ENCODE results near the gene FAM78A.

The FAM78A gene

DNA sequence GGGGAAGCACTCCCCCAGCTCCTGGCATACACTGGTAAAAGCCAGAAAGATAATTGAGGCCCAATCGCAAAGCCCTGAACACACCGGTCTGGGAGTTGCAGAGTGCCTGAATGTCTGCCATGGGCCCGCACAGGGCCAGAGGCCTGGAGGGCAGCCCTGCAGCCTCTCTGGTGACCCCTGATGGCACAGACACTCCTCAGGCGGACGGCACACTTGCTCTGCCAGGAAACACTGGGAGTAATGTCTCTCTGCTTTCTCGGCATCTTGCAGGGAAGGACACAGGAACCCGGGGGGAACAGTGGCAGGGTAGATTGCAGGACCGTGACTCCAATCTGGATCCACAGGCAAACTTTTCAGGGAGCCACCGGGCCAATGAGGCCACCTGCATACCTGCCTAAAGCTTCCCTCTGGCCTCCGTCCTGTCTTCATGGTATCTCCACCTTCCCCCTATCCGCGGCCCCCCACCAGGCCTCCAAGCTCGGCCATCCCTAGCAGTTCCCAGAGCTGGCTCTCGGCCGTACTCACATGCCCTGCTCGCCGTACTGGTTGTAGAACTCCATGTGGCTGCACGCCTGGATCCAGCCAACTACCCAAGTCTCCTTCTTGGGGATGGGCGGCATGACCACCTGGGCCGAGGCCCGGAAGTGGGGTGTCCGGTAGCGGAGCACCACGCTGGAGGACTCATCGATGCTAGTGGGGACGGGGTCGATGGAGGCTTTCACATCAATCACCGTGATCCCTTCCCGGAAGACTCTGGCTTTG, 797 bp downstream of the FAM78A start:
- Histone ChIP-seq H3K36me3 (ENCODE audit: low read length) (no peaks in the 10 kb centered on the region), H3K27ac (ENCODE audit: low read depth, low read length) (peak overlapping the region; percentile 46), H3K27me3 (ENCODE audit: low read length) (no peaks in the 10 kb centered on the region), H4K20me1 (ENCODE audit: low read depth, low read length) (no peaks in the 10 kb centered on the region), H3K9ac (ENCODE audit: low read length) (peak overlapping the region; percentile 64), H2AFZ (ENCODE audit: low read depth, low read length, severe bottlenecking) (no peak overlapping the region), H3K9me2 (replicated peaks; ENCODE audit: insufficient read depth, low read length) (no peaks in the 10 kb centered on the region), H3K4me2 (ENCODE audit: low read depth, low read length, poor library complexity, severe bottlenecking) (peak overlapping the region; percentile 67), H3K4me3 (ENCODE audit: insufficient read depth, low read length, poor library complexity, severe bottlenecking) (peak overlapping the region; percentile 63), H3K79me2 (ENCODE audit: insufficient read depth, low read length) (peaks cover 13% of the 10 kb centered on the region; the same call in 1 of the 2 replicates), H3F3A (ENCODE audit: insufficient read depth) (peaks cover 8% of the 10 kb centered on the region; the same call in 1 of the 2 replicates), H3K9me3 (ENCODE audit: insufficient read depth, low read length) (no peaks in the 10 kb centered on the region)
- no peak for TF ChIP-seq EZH2phosphoT487 (conservative IDR thresholded peaks at IDR 0.05; ENCODE audit: low read length)
- TF ChIP-seq, protein P1, sequence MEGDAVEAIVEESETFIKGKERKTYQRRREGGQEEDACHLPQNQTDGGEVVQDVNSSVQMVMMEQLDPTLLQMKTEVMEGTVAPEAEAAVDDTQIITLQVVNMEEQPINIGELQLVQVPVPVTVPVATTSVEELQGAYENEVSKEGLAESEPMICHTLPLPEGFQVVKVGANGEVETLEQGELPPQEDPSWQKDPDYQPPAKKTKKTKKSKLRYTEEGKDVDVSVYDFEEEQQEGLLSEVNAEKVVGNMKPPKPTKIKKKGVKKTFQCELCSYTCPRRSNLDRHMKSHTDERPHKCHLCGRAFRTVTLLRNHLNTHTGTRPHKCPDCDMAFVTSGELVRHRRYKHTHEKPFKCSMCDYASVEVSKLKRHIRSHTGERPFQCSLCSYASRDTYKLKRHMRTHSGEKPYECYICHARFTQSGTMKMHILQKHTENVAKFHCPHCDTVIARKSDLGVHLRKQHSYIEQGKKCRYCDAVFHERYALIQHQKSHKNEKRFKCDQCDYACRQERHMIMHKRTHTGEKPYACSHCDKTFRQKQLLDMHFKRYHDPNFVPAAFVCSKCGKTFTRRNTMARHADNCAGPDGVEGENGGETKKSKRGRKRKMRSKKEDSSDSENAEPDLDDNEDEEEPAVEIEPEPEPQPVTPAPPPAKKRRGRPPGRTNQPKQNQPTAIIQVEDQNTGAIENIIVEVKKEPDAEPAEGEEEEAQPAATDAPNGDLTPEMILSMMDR (IDR thresholded peaks at IDR 0.05; ENCODE audit: insufficient read depth, low read length, poor library complexity, severe bottlenecking), result no peak

DNA sequence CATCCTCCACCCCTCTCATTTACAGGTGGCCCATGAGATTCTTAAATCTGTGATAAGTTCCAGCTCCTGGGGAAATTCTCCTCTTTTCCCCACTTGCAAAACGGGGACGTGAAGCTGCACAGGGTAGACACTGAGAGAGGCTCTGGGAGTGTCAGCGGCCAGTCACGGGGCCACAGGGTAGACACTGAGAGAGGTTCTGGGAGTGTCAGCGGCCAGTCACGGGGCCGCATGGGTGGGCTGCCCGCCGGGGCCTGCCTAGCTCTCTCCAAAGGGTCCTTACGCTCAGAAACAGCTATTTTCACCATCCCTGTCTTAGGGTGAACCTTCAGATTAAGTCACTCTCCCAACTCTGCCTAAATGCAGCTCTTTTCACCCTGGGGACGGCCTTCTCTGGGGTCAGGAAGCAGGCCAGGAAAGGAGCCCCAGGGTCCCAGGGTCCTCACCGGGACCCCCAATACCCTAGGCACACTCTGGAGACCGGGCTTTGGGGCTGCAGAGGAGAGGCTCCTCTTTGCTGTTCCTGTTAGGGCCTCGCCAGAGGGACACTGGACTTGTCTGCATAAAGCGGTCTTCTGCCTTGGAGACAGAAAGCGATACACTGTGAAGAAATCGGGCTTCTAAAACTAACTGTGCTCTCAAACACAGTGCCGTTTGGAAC, 1.5 kb downstream of the FAM78A start:
- TF ChIP-seq, protein P1 (IDR thresholded peaks at IDR 0.05; ENCODE audit: insufficient read depth, low read length, poor library complexity, severe bottlenecking), result no peak
- no peak for TF ChIP-seq EZH2phosphoT487 (conservative IDR thresholded peaks at IDR 0.05; ENCODE audit: low read length)
- Histone ChIP-seq H3K4me2 (ENCODE audit: low read depth, low read length, poor library complexity, severe bottlenecking) (peak overlapping the region; percentile 67), H3K79me2 (ENCODE audit: insufficient read depth, low read length) (peaks cover 13% of the 10 kb centered on the region; the same call in 1 of the 2 replicates), H2AFZ (ENCODE audit: low read depth, low read length, severe bottlenecking) (no peak overlapping the region), H4K20me1 (ENCODE audit: low read depth, low read length) (no peaks in the 10 kb centered on the region), H3K9ac (ENCODE audit: low read length) (peak overlapping the region; percentile 64), H3K27me3 (ENCODE audit: low read length) (no peaks in the 10 kb centered on the region), H3K9me3 (ENCODE audit: insufficient read depth, low read length) (no peaks in the 10 kb centered on the region), H3K27ac (ENCODE audit: low read depth, low read length) (peak overlapping the region; percentile 46), H3K36me3 (ENCODE audit: low read length) (no peaks in the 10 kb centered on the region), H3F3A (ENCODE audit: insufficient read depth) (peaks cover 11% of the 10 kb centered on the region), H3K9me2 (replicated peaks; ENCODE audit: insufficient read depth, low read length) (no peaks in the 10 kb centered on the region), H3K4me3 (ENCODE audit: insufficient read depth, low read length, poor library complexity, severe bottlenecking) (peak overlapping the region; percentile 63)

DNA sequence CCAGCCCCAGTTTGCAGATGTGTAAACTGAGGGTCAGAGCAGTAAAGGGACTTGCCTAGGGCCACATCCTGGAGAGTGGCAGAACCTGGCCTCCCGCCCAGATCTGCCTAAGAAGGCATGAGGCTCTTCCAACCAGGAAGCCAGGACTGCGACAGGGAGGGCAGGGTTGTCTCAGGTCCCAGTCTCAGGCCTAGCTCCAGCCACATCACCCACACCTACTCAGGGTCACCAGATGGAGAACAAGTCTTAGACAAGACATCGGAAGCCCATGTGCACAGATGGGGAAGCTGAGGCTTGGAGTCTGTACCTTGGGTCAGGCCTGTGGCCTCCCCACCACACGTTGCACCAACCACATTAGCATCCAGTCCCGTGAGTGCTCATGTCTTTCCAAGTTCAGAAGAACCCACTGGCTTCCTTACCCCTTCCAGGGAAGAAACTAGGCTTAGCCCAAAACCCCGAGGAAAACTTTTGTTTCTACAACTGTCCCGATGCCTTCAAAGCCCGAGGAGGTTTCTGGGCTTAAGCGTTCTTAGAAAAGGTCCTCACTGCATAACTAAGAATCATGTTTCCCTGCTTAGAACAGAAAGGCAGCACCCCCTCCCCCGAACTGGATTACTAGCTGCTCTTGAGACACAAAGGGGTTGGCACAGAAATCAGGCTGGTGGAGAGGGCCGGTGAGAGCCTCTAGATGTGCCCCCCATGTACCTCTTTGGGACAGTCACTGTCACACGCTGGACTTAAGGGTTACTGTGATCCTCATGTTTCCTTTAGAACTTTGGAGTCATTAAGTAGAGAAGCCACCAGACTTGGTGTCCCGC, 2.2 kb downstream of the FAM78A start:
- no peaks in the 10 kb centered on the region for H4K20me1 ChIP-seq (ENCODE audit: low read depth, low read length)
- no peaks in the 10 kb centered on the region for H3K27me3 ChIP-seq (ENCODE audit: low read length)
- H3K4me3 ChIP-seq (ENCODE audit: insufficient read depth, low read length, poor library complexity, severe bottlenecking), result peak overlapping the region; percentile 63
- H3K4me2 ChIP-seq (ENCODE audit: low read depth, low read length, poor library complexity, severe bottlenecking), result peak overlapping the region; percentile 67
- H3K9ac ChIP-seq (ENCODE audit: low read length), result peak overlapping the region; percentile 64
- TF ChIP-seq, protein P1 (IDR thresholded peaks at IDR 0.05; ENCODE audit: insufficient read depth, low read length, poor library complexity, severe bottlenecking), result no peak
- TF ChIP-seq EZH2phosphoT487 (conservative IDR thresholded peaks at IDR 0.05; ENCODE audit: low read length), result no peak
- H3K79me2 ChIP-seq (ENCODE audit: insufficient read depth, low read length), result peaks cover 13% of the 10 kb centered on the region; the same call in 1 of the 2 replicates
- no peaks in the 10 kb centered on the region for H3K36me3 ChIP-seq (ENCODE audit: low read length)
- H3K27ac ChIP-seq (ENCODE audit: low read depth, low read length), result peak overlapping the region; percentile 46
- H3K9me3 ChIP-seq (ENCODE audit: insufficient read depth, low read length), result no peaks in the 10 kb centered on the region
- H3F3A ChIP-seq (ENCODE audit: insufficient read depth), result peaks cover 14% of the 10 kb centered on the region
- H2AFZ ChIP-seq (ENCODE audit: low read depth, low read length, severe bottlenecking), result no peak overlapping the region
- H3K9me2 ChIP-seq (replicated peaks; ENCODE audit: insufficient read depth, low read length), result no peaks in the 10 kb centered on the region
